ENCODE measurements around the gene ZNF491.
"Not testable (repeated sequence)": the region's sequence is repeated elsewhere in the genome, so short reads cannot be mapped to it uniquely, and the experiment has no call there.

The ZNF491 gene

GRCh38 chr19:11792942-11793341 is 5.4 kb upstream of the ZNF491 start:
- intact Hi-C loops (cut with DNase I): no loop called here
- DNase-seq: no peak

- DNase-seq: peak; percentile 42 to 96 (median 76)
- intact Hi-C loops (cut with DNase I): loop anchor here (2.0 to 5.0 kb wide), 5 partner anchors 15 to 345 kb away; partner anchors contain the start of genes ZNF20 and ZNF69
These were observed 832 bp upstream of the ZNF491 start for GRCh38 chr19:11797491-11797890.

- DNase-seq: no peak
- intact Hi-C loops (cut with DNase I): no loop called here
These were observed 8.2 kb downstream of the ZNF491 start for GRCh38 chr19:11806354-11807098.

GRCh38 chr19:11807099-11807380 is 8.7 kb downstream of the ZNF491 start:
- intact Hi-C loops (cut with DNase I): no loop called here
- DNase-seq: no peak

- peak in 4 of 10 donors; percentile 10 to 80 (median 15) for DNase-seq
- intact Hi-C loops (cut with DNase I): loop anchor here (2.0 kb wide), 1 partner anchor 17 kb away; no protein-coding TSS in a partner anchor
These were observed 15.3 kb downstream of the ZNF491 start for GRCh38 chr19:11813703-11814028.

GRCh38 chr19:11814029-11814699 is 15.8 kb downstream of the ZNF491 start, which contains the start of gene ZNF440:
Gene ZNF440, plus strand, starts transcription at chr19:11814273. Its CDS starts 175 bp downstream, at chr19:11814448.
- peak; percentile 94 to 100 (median 98) for DNase-seq
- intact Hi-C loops (cut with DNase I): no loop called here

GRCh38 chr19:11814700-11815035 is 16.3 kb downstream of the ZNF491 start:
- DNase-seq: no peak
- intact Hi-C loops (cut with DNase I): no loop called here

GRCh38 chr19:11821474-11822109 is 23.3 kb downstream of the ZNF491 start:
- intact Hi-C loops (cut with DNase I): no loop called here

GRCh38 chr19:11828957-11829876 is 30.9 kb downstream of the ZNF491 start:
- DNase-seq; intact Hi-C loops (cut with DNase I): not testable (repeated sequence)

More at GRCh38 chr19:11821474-11822109, 23.3 kb downstream of the ZNF491 start:
- no peak for DNase-seq

- no peak for DNase-seq
- intact Hi-C loops (cut with DNase I): no loop called here
These were observed 34.1 kb downstream of the ZNF491 start for GRCh38 chr19:11832253-11832912.

- intact Hi-C loops (cut with DNase I): no loop called here
- no peak for DNase-seq
These were observed 35.2 kb downstream of the ZNF491 start for GRCh38 chr19:11833541-11833940.

- DNase-seq; intact Hi-C loops (cut with DNase I): not testable (repeated sequence)
These were observed 37.3 kb downstream of the ZNF491 start for GRCh38 chr19:11835626-11836066.

GRCh38 chr19:11843722-11844121 is 45.4 kb downstream of the ZNF491 start:
- intact Hi-C loops (cut with DNase I): no loop called here
- no peak for DNase-seq

- DNase-seq; intact Hi-C loops (cut with DNase I): not testable (repeated sequence)
These were observed 49.3 kb downstream of the ZNF491 start for GRCh38 chr19:11847615-11848014.

GRCh38 chr19:11848200-11848593 is 49.9 kb downstream of the ZNF491 start:
- intact Hi-C loops (cut with DNase I): no loop called here
- no peak for DNase-seq

GRCh38 chr19:11848594-11849469 is 50.5 kb downstream of the ZNF491 start, which contains the start of gene ZNF439:
Gene ZNF439, plus strand, starts transcription at chr19:11848726. Its CDS starts 142 bp downstream, at chr19:11848868.
- intact Hi-C loops (cut with DNase I): no loop called here
- DNase-seq: peak; percentile 88 to 99 (median 94)

GRCh38 chr19:11850289-11850688 is 52.0 kb downstream of the ZNF491 start:
- DNase-seq; intact Hi-C loops (cut with DNase I): not testable (repeated sequence)

- DNase-seq: no peak
- intact Hi-C loops (cut with DNase I): no loop called here
These were observed 55.0 kb downstream of the ZNF491 start for GRCh38 chr19:11853358-11853757.

Measured in posterior cingulate gyrus (tissue), 11 donors.